Testis (tissue), 3 donors: Measurements from ENCODE around the gene POP4. TPM values are rescaled to one million over a fixed set of nuclear protein-coding genes. Genes with fewer than 3 reads are reported as not detected.

Source experiments
- DNase-seq: peaks from one replicate; pipeline ENCODE4 v3.0.0-alpha.2; 2019
- H3K27ac ChIP-seq, 2 donors: fragments of 200-600 bp; sonication (generic); one replicate each; pipeline ENCODE4 v1.5.1; 2019
- H3K27me3 ChIP-seq: fragments of 200-600 bp; sonication (generic); one replicate; pipeline ENCODE4 v1.5.1; 2019
- H3K36me3 ChIP-seq: fragments of 200-600 bp; sonication (generic); one replicate; pipeline ENCODE4 v1.5.1; 2017; ENCODE audit warnings: low read depth; ENCODE audit errors: missing control alignments
- H3K4me1 ChIP-seq: fragments of 200-600 bp; sonication (generic); one replicate; pipeline ENCODE4 v1.5.1; 2019
- H3K4me3 ChIP-seq, 2 donors: fragments of 200-600 bp; sonication (generic); one replicate each; pipeline ENCODE4 v1.5.1; 2017 to 2019
- H3K9me3 ChIP-seq: fragments of 200-600 bp; sonication (generic); one replicate; pipeline ENCODE4 v1.5.1; 2017
- POLR2A ChIP-seq: fragments of 450-650 bp; IDR thresholded peaks from one replicate; pipeline ENCODE4 v1.6.1; 2017; ENCODE audit warnings: antibody characterized with exemption, mild to moderate bottlenecking, moderate library complexity
- WGBS, 2 donors: methylation state at CpG; one replicate each; pipeline ENCODE4 v1.1.5; 2018; 5-methylcytosine and 5-hydroxymethylcytosine counted together
- intact Hi-C: fragments of 100-400 bp; cut with DNase I; formaldehyde crosslinking; loops from one replicate; pipeline ENCODE4 v1.15.1; 2023; ENCODE audit warnings: low total_unique reads
- polyA plus RNA-seq: library from polyadenylated mRNA; stranded (reverse); fragments of 350-450 nt; fragmentation: Illumina TruSeq; extraction: RNeasy Lipid Tissue Mini Kit (QIAGEN cat#74804); gene quantifications from one replicate; pipeline ENCODE4 v1.2.3, GENCODE V29; 2014; ENCODE audit warnings: low read depth, low replicate concordance; ENCODE audit not compliant: insufficient read depth
- total RNA-seq, 2 donors: library from RNA; depleted of rRNA; stranded (reverse); fragments of >200 nt; gene quantifications; one replicate each; pipeline ENCODE4 v1.2.3, GENCODE V29; 2016
- TF ChIP-seq, protein P1 (sequence below), 3 experiments: fragments of 450-650 bp in 2 of 3; fragments of 200-600 bp in 1 of 3; sonication (generic) in 1 of 3; IDR thresholded peaks; one replicate each; pipeline ENCODE4 v1.5.1; 2016 to 2019; ENCODE audit warnings: antibody characterized with exemption in 3 of 3, mild to moderate bottlenecking in 2 of 3, moderate library complexity in 1 of 3

POP4 gene
- total and polyA plus RNA-seq, 3 donors from 2014 or later, result 79.8 to 127 (median 82.4) TPM

DNA sequence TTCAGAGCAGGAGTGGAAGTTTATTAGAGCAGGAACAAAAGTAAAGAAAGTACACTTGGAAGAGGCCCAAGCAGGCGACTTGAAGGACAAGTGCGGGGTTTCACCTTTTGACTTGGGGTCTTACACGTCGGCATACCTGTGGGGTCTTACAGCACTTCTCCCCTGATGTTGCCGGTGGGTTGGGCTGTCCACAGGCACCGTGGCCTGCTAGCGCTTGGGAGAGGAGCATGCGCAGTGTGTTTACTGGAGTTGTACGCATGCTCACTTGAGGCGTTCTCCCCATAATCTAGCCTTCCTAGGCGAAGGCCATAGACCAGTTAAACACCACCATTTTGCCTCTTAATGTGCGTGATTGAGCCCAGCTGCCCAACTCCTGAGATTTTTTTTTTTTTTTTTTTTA, 34.1 kb downstream of the POP4 start:
- H3K27ac ChIP-seq, result no peak overlapping the region
- no peaks in the 10 kb centered on the region for H3K36me3 ChIP-seq
- no peaks in the 10 kb centered on the region for H3K9me3 ChIP-seq
- peak; percentile 73 for DNase-seq
- intact Hi-C loops, result no loop called here
- H3K4me3 ChIP-seq, result peak overlapping the region; percentile 29 to 35
- 57 to 78% methylated on average over 12 of the region's 12 CpGs for WGBS, 2 donors
- TF ChIP-seq POLR2A, result no peak
- TF ChIP-seq, protein P1, sequence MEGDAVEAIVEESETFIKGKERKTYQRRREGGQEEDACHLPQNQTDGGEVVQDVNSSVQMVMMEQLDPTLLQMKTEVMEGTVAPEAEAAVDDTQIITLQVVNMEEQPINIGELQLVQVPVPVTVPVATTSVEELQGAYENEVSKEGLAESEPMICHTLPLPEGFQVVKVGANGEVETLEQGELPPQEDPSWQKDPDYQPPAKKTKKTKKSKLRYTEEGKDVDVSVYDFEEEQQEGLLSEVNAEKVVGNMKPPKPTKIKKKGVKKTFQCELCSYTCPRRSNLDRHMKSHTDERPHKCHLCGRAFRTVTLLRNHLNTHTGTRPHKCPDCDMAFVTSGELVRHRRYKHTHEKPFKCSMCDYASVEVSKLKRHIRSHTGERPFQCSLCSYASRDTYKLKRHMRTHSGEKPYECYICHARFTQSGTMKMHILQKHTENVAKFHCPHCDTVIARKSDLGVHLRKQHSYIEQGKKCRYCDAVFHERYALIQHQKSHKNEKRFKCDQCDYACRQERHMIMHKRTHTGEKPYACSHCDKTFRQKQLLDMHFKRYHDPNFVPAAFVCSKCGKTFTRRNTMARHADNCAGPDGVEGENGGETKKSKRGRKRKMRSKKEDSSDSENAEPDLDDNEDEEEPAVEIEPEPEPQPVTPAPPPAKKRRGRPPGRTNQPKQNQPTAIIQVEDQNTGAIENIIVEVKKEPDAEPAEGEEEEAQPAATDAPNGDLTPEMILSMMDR (IDR thresholded peaks at IDR 0.05), result no peak
- peaks cover under 1% of the 10 kb centered on the region for H3K4me1 ChIP-seq
- H3K27me3 ChIP-seq, result no peaks in the 10 kb centered on the region

DNA sequence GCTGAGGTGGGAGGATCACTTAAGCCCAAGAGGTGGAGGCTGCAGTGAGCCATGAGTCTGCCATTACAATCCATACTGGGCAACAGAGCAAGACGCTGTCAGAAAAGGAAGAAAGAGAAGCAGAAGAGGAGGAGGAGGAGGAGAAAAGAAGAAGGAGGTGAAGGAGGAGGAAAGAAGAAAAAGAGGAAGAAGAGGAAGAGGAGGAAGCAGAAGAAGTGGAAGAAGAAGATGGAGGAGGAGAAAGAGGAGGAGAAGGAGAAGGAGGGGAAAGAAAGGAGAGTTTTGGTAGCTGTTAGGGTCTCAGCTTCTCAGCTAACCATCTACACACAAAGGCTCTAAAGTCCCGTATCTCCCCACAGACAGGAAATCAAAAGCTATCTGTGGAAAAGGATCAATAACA, 35.5 kb downstream of the POP4 start:
- intact Hi-C loops, result no loop called here
- Histone ChIP-seq H3K27ac (no peak overlapping the region), H3K4me3 (no peak overlapping the region), H3K27me3 (no peaks in the 10 kb centered on the region), H3K36me3 (no peaks in the 10 kb centered on the region), H3K9me3 (no peaks in the 10 kb centered on the region), H3K4me1 (peaks cover 5% of the 10 kb centered on the region)
- WGBS, 2 donors, result 80 to 81% methylated on average over 2 of the region's 2 CpGs
- TF ChIP-seq, protein P1 (IDR thresholded peaks at IDR 0.05), result no peak
- no peak for TF ChIP-seq POLR2A
- DNase-seq, result no peak

DNA sequence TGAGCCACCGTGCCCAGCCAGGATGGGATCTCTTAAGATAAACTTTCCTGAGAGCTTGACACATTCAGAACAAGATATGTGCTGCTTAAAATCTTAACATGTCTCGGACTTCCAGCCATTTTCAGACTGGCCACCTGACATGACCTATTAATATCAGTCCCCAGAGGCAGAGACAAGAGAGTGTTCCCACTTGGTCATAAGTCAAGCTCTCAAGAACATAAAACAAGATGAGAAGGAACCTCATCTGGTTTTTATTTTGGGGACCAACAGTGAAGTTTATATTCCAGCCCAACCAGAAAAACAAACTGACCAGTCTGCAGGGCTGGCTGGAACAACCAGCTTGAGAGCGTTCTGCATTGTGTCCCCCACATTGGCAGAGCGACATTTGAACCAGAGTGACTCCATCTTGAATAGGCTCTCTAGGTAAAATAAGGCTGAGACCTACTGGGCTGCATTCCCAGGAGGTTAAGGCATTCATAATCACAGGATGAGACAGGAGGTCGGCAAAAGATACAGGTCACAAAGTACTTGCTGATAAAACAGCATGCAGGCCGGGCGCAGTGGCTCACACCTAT, 37.4 kb downstream of the POP4 start:
- Histone ChIP-seq H3K9me3 (no peaks in the 10 kb centered on the region), H3K36me3 (no peaks in the 10 kb centered on the region), H3K4me1 (peaks cover 5% of the 10 kb centered on the region), H3K4me3 (no peak overlapping the region), H3K27ac (no peak overlapping the region), H3K27me3 (no peaks in the 10 kb centered on the region)
- intact Hi-C loops, result no loop called here
- WGBS, 2 donors, result 59 to 60% methylated on average over 6 to 7 of the region's 7 CpGs
- TF ChIP-seq, protein P1 (IDR thresholded peaks at IDR 0.05), result no peak
- TF ChIP-seq POLR2A, result no peak
- DNase-seq, result no peak

DNA sequence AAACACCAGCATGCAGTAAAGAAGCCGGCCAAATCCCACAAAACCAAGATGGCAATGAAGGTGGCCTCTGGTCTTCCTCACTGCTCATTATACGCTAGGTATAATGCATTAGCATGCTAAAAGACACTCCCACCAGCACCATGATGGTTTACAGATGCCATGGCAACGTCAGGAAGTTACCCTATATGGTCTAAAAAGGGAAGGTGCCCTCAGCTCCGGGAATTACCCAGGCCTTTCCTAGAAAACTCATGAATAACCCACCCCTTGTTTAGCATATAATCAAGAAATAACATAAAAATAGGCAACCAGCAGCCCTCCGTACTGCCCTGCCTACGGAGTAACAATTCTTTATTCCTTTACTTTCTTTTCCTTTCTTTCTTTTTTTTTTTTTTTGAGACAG, 38.1 kb downstream of the POP4 start:
- Histone ChIP-seq H3K4me1 (peaks cover 5% of the 10 kb centered on the region), H3K27me3 (no peaks in the 10 kb centered on the region), H3K9me3 (no peaks in the 10 kb centered on the region), H3K4me3 (no peak overlapping the region), H3K27ac (no peak overlapping the region), H3K36me3 (no peaks in the 10 kb centered on the region)
- intact Hi-C loops, result no loop called here
- no peak for TF ChIP-seq POLR2A
- TF ChIP-seq, protein P1 (IDR thresholded peaks at IDR 0.05), result no peak
- DNase-seq, result no peak
- WGBS, 2 donors, result 89 to 91% methylated on average over 6 of the region's 6 CpGs

DNA sequence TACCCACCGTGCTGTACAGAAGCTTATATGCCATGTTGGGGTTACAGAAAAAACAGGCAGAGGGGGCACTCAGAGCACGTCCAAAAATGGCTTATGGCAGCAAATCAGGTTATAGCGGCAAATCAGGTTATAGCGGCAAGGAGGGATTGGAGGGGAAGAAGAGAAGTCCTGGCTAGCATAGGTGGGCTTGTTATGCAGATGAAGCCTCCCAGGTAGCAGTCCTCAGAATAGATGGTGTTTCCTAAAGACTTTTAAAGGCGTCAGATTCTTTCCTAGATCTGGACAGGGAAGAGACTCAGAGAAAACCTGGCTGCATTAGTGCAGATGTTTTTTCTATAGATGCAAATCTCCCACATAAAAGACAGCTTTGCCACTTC, 39.4 kb downstream of the POP4 start:
- Histone ChIP-seq H3K36me3 (no peaks in the 10 kb centered on the region), H3K4me3 (no peak overlapping the region), H3K27me3 (no peaks in the 10 kb centered on the region), H3K27ac (peak overlapping the region in 1 of 2 donors; percentile 0), H3K4me1 (peaks cover 5% of the 10 kb centered on the region), H3K9me3 (no peaks in the 10 kb centered on the region)
- intact Hi-C loops, result no loop called here
- no peak for DNase-seq
- TF ChIP-seq POLR2A, result no peak
- TF ChIP-seq, protein P1 (IDR thresholded peaks at IDR 0.05), result no peak
- WGBS, 2 donors, result 52 to 63% methylated on average over 5 of the region's 5 CpGs
